ENCODE measurements around the gene GALK1. TPM values are rescaled to one million over a fixed set of nuclear protein-coding genes. Genes with fewer than 3 reads are reported as not detected.

The GALK1 gene
- total and polyA plus RNA-seq, 2 of the 13 experiments (the other 11 are each of a cell fraction or from before 2014, with no cell fraction given) = 59.9 to 93.6 TPM

DNA sequence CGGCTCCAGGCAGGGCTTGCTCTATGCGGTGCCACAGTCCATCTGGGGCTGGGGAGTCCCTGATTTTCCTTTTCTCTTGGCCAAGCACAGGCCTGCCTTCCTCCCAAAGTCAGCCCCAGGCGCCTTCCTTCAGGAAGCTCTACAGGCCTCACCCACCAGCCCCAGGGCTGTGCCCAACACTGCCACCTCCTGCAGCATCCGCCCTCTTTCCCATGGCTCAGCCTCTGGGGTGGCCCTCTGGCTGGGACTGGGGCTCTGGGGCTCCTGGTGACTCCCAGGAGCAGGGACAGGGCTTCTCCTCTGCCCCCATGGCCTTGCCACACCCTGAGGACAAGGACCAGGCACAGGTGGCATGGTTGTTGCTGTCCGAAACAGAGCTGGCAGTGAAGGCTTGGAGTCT lies 42.9 kb downstream of the GALK1 start:
- H3K9me3 ChIP-seq (ENCODE audit: low read length) = no peaks in the 10 kb centered on the region
- ATAC-seq = no peak
- peak overlapping the region; percentile 98; the same call in 1 of the 2 replicates for H3K4me2 ChIP-seq (ENCODE audit: low read depth, low read length)
- no peak for DNase-seq (ENCODE audit: low spot score)
- H2AFZ ChIP-seq (ENCODE audit: low read length) = no peak overlapping the region
- no peaks in the 10 kb centered on the region for H4K20me1 ChIP-seq (ENCODE audit: insufficient read depth, low read length)
- ChIA-PET CTCF (ENCODE audit: low intra/inter-chr PET ratio, low total read pairs) (no interaction called here), POLR2A (interaction anchor here (0.9 to 1.9 kb wide), 3 partner anchors 7 to 58 kb away, joined by 3 to 7 read pairs (median 6); no protein-coding TSS in a partner anchor)
- WGBS (ENCODE audit: low lambda C conversion rate) = 68% methylated on average over 5 of the region's 5 CpGs
- no peaks in the 10 kb centered on the region for H3K79me2 ChIP-seq (ENCODE audit: insufficient read depth, low read length)
- TF ChIP-seq, protein P1, sequence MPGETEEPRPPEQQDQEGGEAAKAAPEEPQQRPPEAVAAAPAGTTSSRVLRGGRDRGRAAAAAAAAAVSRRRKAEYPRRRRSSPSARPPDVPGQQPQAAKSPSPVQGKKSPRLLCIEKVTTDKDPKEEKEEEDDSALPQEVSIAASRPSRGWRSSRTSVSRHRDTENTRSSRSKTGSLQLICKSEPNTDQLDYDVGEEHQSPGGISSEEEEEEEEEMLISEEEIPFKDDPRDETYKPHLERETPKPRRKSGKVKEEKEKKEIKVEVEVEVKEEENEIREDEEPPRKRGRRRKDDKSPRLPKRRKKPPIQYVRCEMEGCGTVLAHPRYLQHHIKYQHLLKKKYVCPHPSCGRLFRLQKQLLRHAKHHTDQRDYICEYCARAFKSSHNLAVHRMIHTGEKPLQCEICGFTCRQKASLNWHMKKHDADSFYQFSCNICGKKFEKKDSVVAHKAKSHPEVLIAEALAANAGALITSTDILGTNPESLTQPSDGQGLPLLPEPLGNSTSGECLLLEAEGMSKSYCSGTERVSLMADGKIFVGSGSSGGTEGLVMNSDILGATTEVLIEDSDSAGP (CRISPR knock-in tag; IDR thresholded peaks at IDR 0.05; ENCODE audit: borderline replicate concordance) = 0 out of 2 replicates have a peak, but pooled peaks have one; percentile 8
- TF ChIP-seq RFXAP (CRISPR knock-in tag; IDR thresholded peaks at IDR 0.05; ENCODE audit: borderline replicate concordance) (no peak), HNRNPL (IDR thresholded peaks at IDR 0.05; ENCODE audit: low read depth, low read length) (0 out of 2 replicates have a peak, but pooled peaks have one; percentile 0), AHR (CRISPR knock-in tag; IDR thresholded peaks at IDR 0.05) (0 out of 2 replicates have a peak, but pooled peaks have one; percentile 4)
- TF ChIP-seq, protein P2, sequence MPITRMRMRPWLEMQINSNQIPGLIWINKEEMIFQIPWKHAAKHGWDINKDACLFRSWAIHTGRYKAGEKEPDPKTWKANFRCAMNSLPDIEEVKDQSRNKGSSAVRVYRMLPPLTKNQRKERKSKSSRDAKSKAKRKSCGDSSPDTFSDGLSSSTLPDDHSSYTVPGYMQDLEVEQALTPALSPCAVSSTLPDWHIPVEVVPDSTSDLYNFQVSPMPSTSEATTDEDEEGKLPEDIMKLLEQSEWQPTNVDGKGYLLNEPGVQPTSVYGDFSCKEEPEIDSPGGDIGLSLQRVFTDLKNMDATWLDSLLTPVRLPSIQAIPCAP (CRISPR knock-in tag; IDR thresholded peaks at IDR 0.05; ENCODE audit: low read depth) = no peak
- H3K9ac ChIP-seq (ENCODE audit: insufficient read depth, low read depth, low read length) = no peak overlapping the region
- no peak overlapping the region for H3K27ac ChIP-seq (ENCODE audit: extremely low read length, insufficient read depth, low read length)
- intact Hi-C loops (cut with micrococcal nuclease; ENCODE audit: unreplicated experiment) = no loop called here
- H3K4me3 ChIP-seq (replicated peaks in 1 of 3; ENCODE audit: insufficient read depth in 1 of 3, low read depth in 2 of 3, low read length in 3 of 3) = no peak overlapping the region
- FAIRE-seq = no peak
- no TSS peak for BruUV-seq (replicated peaks)
- no peaks in the 10 kb centered on the region for H3K36me3 ChIP-seq (replicated peaks in 1 of 2; ENCODE audit: control insufficient read depth in 1 of 2, insufficient read depth in 2 of 2, low read length in 2 of 2)
- in situ Hi-C loops (cut with HindIII; ENCODE audit: extremely low pct_ligation_motif_present, low pct_unique_long_range_greater_than_20kb) = no loop called here
- peaks cover 8 to 44% of the 10 kb centered on the region in 2 experiments; a peak in 3 of 5 replicates for H3K27me3 ChIP-seq (ENCODE audit: control insufficient read depth in 1 of 2, insufficient read depth in 2 of 2, low read length in 2 of 2)
- peaks cover 32% of the 10 kb centered on the region for H3K4me1 ChIP-seq (ENCODE audit: insufficient read depth, low read length)

All from HepG2 (cell line).